ENCODE data around the gene KIF22.
"Not testable (repeated sequence)": the region's sequence is repeated elsewhere in the genome, so short reads cannot be mapped to it uniquely, and the experiment has no call there.

KIF22 gene

DNA sequence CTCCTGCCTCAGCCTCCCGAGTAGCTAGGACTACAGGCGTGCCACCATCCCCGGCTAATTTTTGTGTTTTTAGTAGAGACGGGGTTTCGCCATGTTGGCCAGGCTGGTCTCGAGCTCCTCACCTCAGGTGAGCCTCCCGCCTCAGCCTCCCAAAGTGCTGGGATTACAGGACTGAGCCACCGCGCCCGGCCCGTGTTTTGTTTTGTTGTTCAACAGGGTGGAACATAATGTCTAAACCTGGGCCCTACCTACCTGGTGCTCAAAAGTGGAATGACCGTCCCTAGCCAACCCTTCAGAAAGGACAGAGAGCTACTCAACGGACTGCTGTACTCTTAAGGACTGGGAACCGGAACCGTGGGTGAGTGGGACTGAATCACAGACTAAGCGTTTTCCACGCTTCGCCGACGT is 772 bp upstream of the KIF22 start:
- DNase-seq (ENCODE audit: extremely low spot score): no peak
- POLR2A ChIA-PET: interaction anchor here (0.7 to 6.8 kb wide), 29 partner anchors 10 to 229 kb away, joined by 3 to 92 read pairs (median 4); partner anchors contain the start of genes MAZ, MVP, PAGR1 and PRRT2
- CTCF ChIA-PET: interaction anchor here (0.7 to 1.7 kb wide), 9 partner anchors 12 to 242 kb away, joined by 3 to 6 read pairs (median 3); partner anchors contain the start of gene PAGR1
- TF ChIP-seq BHLHE40 (IDR thresholded peaks at IDR 0.05; ENCODE audit: borderline replicate concordance): no peak
- no peak for TF ChIP-seq FOXA1 (IDR thresholded peaks at IDR 0.05)
- TF ChIP-seq FOXM1 (IDR thresholded peaks at IDR 0.05; ENCODE audit: borderline replicate concordance): no peak

GRCh38 chr16:29790949-29791844 is 646 bp downstream of the KIF22 start:
- ChIA-PET POLR2A (interaction anchor here (0.5 to 6.8 kb wide), 20 partner anchors 11 to 228 kb away, joined by 3 to 92 read pairs (median 6); partner anchors contain the start of genes MAZ, MVP, PAGR1 and PRRT2), CTCF (interaction anchor here (0.6 to 1.2 kb wide), 6 partner anchors 10 to 115 kb away, joined by 3 to 4 read pairs (median 3); no protein-coding TSS in a partner anchor)
- DNase-seq (ENCODE audit: extremely low spot score): no peak
- TF ChIP-seq CTBP1 (IDR thresholded peaks at IDR 0.05; ENCODE audit: borderline replicate concordance) (no peak), L3MBTL2 (conservative IDR thresholded peaks at IDR 0.05) (peak; percentile 22; the same call in 1 of the 2 replicates), SP1 (IDR thresholded peaks at IDR 0.05) (no peak)

- POLR2A ChIA-PET: interaction anchor here (6.8 kb wide), 1 partner anchor 10 kb away, joined by 92 read pairs; no protein-coding TSS in a partner anchor
- CTCF ChIA-PET: no interaction called here
- DNase-seq (ENCODE audit: extremely low spot score): no peak
- TF ChIP-seq BHLHE40 (IDR thresholded peaks at IDR 0.05; ENCODE audit: borderline replicate concordance) (no peak), LEF1 (IDR thresholded peaks at IDR 0.05; ENCODE audit: borderline replicate concordance) (no peak), ZNF384 (IDR thresholded peaks at IDR 0.05) (no peak), NFRKB (IDR thresholded peaks at IDR 0.05) (no peak), FOXA1 (IDR thresholded peaks at IDR 0.05) (no peak), HDGF (IDR thresholded peaks at IDR 0.05; ENCODE audit: borderline replicate concordance) (no peak), FOXM1 (IDR thresholded peaks at IDR 0.05; ENCODE audit: borderline replicate concordance) (no peak), FOXK2 (IDR thresholded peaks at IDR 0.05) (no peak), TARDBP (IDR thresholded peaks at IDR 0.05) (no peak), SUZ12 (IDR thresholded peaks at IDR 0.05) (no peak), CTBP1 (IDR thresholded peaks at IDR 0.05; ENCODE audit: borderline replicate concordance) (no peak), ELF4 (IDR thresholded peaks at IDR 0.05) (no peak), ARNT (IDR thresholded peaks at IDR 0.05) (no peak), SP1 (IDR thresholded peaks at IDR 0.05) (no peak), L3MBTL2 (conservative IDR thresholded peaks at IDR 0.05) (no peak)
- TF ChIP-seq, protein P1, sequence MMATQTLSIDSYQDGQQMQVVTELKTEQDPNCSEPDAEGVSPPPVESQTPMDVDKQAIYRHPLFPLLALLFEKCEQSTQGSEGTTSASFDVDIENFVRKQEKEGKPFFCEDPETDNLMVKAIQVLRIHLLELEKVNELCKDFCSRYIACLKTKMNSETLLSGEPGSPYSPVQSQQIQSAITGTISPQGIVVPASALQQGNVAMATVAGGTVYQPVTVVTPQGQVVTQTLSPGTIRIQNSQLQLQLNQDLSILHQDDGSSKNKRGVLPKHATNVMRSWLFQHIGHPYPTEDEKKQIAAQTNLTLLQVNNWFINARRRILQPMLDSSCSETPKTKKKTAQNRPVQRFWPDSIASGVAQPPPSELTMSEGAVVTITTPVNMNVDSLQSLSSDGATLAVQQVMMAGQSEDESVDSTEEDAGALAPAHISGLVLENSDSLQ (IDR thresholded peaks at IDR 0.05): no peak
These were observed 1.6 kb downstream of the KIF22 start for GRCh38 chr16:29791845-29792807.

DNA sequence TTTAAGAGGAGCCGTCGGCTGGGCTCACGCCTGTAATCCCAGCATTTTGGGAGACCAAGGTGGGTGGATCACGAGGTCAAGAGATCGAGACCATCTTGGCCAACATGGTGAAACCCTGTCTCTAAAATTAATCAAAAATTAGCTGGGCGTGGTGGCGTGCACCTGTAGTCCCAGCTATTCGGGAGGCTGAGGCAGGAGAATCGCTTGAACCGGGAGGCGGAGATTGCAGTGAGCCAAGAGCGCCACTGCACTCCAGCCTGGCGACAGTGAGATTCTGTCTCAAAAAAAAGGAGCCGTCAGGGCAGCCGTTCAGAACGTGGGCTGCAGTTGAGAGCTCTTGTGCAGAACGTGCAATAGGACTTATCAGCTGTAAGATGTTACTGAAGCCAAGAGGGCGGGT is 2.6 kb downstream of the KIF22 start:
- DNase-seq (ENCODE audit: extremely low spot score); CTCF ChIA-PET: not testable (repeated sequence)
- POLR2A ChIA-PET: interaction anchor here (6.8 kb wide), 1 partner anchor 9 kb away, joined by 92 read pairs; no protein-coding TSS in a partner anchor

DNA sequence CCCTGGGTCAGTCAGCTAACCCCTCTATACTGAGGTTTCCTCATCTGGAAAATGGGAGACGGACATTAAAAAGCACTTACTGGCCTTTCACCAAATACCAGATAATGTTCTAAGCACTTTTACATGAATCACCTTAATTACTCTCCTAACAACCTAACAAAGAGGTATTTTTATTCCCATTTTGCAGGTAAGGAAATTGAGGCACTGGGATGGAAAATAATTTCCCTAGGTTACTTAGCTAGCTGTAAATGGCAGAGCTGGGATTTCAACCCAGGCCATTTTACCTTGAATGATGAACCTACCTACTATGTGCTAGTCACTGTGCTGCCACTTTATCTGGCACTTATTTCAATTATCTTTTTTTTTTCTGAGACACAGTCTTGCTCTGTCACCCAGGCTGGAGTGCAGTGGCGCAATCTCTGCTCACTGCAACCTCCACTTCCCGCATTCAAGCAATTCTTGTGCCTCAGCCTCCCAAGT is 3.7 kb downstream of the KIF22 start:
- ChIA-PET POLR2A (interaction anchor here (1.4 to 6.8 kb wide), 2 partner anchors 8 to 13 kb away, joined by 3 to 92 read pairs; partner anchors contain the start of gene MAZ), CTCF (no interaction called here)
- TF ChIP-seq CTBP1 (IDR thresholded peaks at IDR 0.05; ENCODE audit: borderline replicate concordance): no peak
- no peak for TF ChIP-seq L3MBTL2 (conservative IDR thresholded peaks at IDR 0.05)
- TF ChIP-seq SUZ12 (IDR thresholded peaks at IDR 0.05): no peak
- TF ChIP-seq ZNF384 (IDR thresholded peaks at IDR 0.05): no peak
- no peak for TF ChIP-seq TARDBP (IDR thresholded peaks at IDR 0.05)
- TF ChIP-seq FOXK2 (IDR thresholded peaks at IDR 0.05): no peak
- no peak for TF ChIP-seq LEF1 (IDR thresholded peaks at IDR 0.05; ENCODE audit: borderline replicate concordance)
- no peak for TF ChIP-seq FOXM1 (IDR thresholded peaks at IDR 0.05; ENCODE audit: borderline replicate concordance)
- TF ChIP-seq ELF4 (IDR thresholded peaks at IDR 0.05): no peak
- TF ChIP-seq, protein P1 (IDR thresholded peaks at IDR 0.05): no peak
- no peak for TF ChIP-seq SP1 (IDR thresholded peaks at IDR 0.05)
- no peak for TF ChIP-seq NFRKB (IDR thresholded peaks at IDR 0.05)
- no peak for TF ChIP-seq ARNT (IDR thresholded peaks at IDR 0.05)
- TF ChIP-seq BHLHE40 (IDR thresholded peaks at IDR 0.05; ENCODE audit: borderline replicate concordance): no peak
- no peak for DNase-seq (ENCODE audit: extremely low spot score)

DNA sequence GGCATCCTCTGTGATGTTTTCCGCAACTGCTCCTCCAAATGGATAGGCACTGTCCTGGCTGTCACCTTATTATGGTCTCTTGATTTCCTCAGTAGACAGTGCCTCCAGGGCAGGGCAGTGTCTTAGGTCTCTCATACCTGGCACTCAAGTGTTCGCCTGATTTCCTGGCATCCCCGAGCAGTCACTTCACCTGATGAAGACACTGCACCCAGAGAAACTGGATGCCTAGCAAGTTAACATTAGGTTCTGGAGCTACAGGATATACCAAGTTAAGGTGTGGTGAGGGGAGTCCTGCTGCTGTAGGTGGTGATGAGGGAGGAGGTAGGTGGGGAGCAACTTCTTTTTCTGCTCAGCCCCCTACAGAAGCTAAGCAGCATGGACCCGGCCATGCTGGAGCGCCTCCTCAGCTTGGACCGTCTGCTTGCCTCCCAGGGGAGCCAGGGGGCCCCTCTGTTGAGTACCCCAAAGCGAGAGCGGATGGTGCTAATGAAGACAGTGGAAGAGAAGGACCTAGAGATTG is 11.9 kb downstream of the KIF22 start:
- ChIA-PET POLR2A (interaction anchor here (1.1 to 9.5 kb wide), 4 partner anchors 11 to 1243 kb away, joined by 3 to 176 read pairs (median 48); partner anchors contain the start of genes KIF22, MVP, PAGR1 and PRRT2), CTCF (interaction anchor here (1.0 to 2.2 kb wide), 3 partner anchors 12 to 16 kb away, joined by 4 to 6 read pairs (median 4); partner anchors contain the start of genes KIF22 and PAGR1)

More for the DNA sequence above, 11.9 kb downstream of the KIF22 start:
- TF ChIP-seq NFRKB (IDR thresholded peaks at IDR 0.05) (no peak), HDGF (IDR thresholded peaks at IDR 0.05; ENCODE audit: borderline replicate concordance) (no peak), ELF4 (IDR thresholded peaks at IDR 0.05) (no peak), CTBP1 (IDR thresholded peaks at IDR 0.05; ENCODE audit: borderline replicate concordance) (no peak), FOXM1 (IDR thresholded peaks at IDR 0.05; ENCODE audit: borderline replicate concordance) (no peak), FOXA1 (IDR thresholded peaks at IDR 0.05) (no peak), ARNT (IDR thresholded peaks at IDR 0.05) (no peak), SUZ12 (IDR thresholded peaks at IDR 0.05) (no peak), L3MBTL2 (conservative IDR thresholded peaks at IDR 0.05) (no peak), SP1 (IDR thresholded peaks at IDR 0.05) (no peak), TARDBP (IDR thresholded peaks at IDR 0.05) (no peak), BHLHE40 (IDR thresholded peaks at IDR 0.05; ENCODE audit: borderline replicate concordance) (no peak), LEF1 (IDR thresholded peaks at IDR 0.05; ENCODE audit: borderline replicate concordance) (no peak)
- TF ChIP-seq, protein P1 (IDR thresholded peaks at IDR 0.05): no peak
- no peak for DNase-seq (ENCODE audit: extremely low spot score)
